Smooth muscle cell of the brain vasculature (primary cell): ENCODE results near the gene EFR3B.
"Not testable (repeated sequence)": the region's sequence is repeated elsewhere in the genome, so short reads cannot be mapped to it uniquely, and the experiment has no call there.

Experiments
- DNase-seq: peaks from one replicate; pipeline ENCODE4 v3.0.0-alpha.2; 2012; ENCODE audit warnings: low read depth, low spot score

EFR3B gene

GRCh38 chr2:25105336-25106085 lies 63.6 kb downstream of the EFR3B start:
- DNase-seq = no peak

GRCh38 chr2:25109822-25110221 lies 67.9 kb downstream of the EFR3B start:
- no peak for DNase-seq

DNA sequence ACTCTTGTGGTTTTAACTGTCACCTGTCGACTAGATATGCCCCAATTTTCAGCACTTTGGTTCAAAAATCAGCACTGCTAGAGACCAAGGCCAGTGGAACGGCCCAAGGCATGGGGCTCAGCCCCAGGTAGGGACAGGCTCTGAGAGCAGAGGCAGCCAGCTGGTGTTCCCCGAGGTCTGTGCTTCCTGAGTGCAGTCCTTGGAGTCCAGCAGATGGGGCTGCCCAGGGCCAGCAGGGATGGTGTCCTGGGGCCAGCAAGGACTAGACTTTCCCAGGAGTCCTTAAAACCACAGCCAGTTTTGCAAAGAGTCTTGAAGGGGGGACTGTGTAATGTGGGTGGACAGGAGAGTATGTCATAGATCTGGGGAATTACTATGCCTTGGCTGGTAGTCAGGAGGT lies 70.2 kb downstream of the EFR3B start:
- DNase-seq = no peak

DNA sequence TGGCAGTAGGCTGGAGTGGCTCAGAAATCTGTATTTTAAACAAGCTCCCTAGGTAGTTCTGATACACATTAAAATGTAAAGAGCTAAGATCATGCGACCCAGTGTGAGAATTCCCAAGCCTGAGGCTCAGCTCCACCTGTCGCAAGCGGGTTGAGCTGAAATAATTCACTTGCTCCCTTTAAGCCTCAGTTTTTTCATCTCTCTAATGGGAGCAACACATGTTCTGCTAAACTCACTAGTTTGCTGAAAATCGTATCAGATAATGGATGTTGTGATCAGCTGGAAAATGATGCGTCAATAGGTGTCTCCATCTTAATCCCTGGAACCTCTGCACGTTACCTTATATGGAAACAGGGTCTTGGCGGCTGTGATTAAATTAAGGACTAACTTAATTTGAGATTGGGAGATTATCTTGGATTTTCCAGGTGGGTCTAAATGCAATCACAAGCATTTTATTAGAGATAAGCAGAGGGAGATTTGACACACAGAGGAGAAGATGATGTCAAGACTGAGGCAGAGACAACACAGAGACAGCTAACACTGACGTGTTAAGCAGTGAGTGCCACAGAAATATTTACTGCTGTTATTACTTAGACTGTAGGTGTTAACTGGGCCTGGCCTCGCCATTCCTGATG lies 73.5 kb downstream of the EFR3B start:
- no peak for DNase-seq

GRCh38 chr2:25115902-25116301 lies 74.0 kb downstream of the EFR3B start:
- DNase-seq = no peak

DNA sequence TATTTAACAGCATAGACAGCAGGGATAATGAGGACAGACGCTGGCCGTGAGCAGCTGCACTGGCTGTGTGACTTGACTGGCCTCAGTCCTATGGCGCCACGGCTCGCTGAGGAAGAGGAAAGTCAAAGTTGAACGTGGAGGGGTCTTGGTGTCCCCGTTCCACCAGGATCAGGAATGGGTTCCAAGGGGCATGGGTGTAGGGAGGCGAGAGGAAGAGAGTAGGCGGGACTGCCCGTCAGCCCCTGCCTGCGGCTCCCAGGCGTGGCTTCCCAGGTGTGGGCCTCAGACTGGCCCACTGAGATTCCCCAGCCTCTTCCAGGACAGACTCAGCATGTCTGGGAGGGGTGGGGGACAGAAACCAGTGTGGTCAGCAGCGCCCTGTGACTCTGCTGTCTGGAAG lies 75.1 kb downstream of the EFR3B start:
- no peak for DNase-seq

GRCh38 chr2:25119263-25119662 lies 77.4 kb downstream of the EFR3B start:
- no peak for DNase-seq

DNA sequence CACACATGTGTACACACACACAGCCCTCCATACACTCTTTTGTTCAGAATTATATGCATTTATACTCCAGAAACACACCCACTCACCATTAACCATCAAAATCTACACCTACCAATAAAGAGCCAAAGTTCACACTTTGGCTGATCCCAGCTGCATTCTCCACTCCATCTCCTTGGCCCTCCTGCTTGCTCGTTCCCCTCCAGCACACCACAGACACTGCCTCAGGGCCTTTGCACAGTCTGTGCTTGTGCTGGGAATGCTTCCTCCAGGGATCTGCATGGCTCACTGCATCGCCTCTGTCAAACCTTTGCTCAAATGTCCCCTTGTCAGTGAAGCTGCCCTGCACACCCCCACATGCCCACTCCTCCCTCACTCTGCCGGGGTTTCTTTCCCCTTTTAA lies 80.5 kb downstream of the EFR3B start:
- no peak for DNase-seq

DNA sequence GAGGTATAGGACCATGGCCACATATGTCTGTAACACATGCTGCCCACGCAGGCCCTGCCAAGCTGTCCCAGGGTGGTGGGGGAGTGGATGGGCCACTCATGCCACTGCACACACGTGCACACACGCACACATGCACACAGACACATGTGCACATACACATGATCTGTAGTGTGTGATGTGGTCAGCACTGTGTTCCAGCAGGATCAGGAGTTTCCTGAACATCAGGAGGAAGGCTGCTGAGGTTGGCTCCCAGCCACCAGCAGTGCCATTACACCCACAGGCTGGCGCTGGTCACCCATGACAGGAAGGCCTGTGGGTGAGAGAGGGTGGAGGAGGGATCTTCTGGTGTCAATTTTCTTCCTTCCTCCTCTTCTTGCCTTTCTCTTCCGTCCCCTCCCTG lies 81.8 kb downstream of the EFR3B start:
- no peak for DNase-seq

DNA sequence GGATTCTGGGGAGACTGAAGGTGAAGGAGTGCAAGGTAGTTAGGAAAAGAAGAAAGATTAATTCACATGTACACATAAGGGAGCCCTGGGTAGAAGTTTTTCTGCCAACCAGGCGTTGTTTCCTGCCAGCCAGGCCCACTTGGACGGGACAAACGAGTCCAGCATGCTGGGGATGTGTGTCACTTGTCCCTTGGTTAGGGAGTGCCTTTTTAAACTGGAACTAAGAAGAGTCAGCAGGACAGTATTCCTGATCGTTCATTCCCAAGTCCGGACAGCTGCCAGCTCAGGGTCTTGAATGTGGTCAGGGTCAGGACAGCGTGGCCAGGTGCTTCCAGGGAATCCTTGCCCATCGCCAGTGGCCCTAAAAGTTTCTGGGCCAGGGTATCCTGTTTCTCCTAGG lies 83.3 kb downstream of the EFR3B start:
- no peak for DNase-seq

DNA sequence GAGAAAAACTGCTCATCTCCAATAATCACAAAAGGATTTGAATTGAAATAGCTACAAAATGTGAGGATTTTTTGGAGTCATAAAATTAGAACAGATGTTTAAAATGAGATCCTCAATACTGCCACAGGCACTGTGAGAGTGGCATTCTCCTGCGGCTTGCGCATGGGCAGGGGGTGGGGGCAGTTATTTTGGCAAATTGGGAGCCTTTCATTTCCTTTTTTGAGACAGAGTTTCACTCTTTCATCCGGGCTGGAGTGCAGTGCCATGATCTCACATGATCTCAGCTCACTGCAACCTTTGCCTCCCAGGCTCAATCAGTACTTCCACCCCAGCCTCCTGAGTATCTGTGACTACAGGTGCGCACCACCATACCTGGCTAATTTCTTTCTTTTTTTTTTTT lies 84.1 kb downstream of the EFR3B start:
- no peak for DNase-seq

DNA sequence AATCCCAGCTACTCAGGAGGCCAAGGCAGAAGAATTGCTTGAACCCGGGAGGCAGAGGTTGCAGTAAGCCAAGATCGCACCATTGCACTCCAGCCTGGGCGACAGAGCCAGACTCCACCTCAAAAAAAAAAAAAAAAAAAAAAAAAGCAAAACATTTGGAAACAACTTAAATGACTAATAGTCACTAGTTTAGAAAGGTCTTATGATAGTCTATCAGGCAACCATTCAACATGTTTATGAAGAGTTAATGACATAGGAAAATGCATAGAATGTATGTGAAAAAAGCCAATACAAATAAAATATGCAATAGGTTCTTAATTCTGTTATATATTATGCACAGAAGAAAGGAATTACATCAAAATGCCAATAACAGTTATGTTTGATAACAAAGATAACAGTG lies 85.2 kb downstream of the EFR3B start:
- not testable (repeated sequence) for DNase-seq

DNA sequence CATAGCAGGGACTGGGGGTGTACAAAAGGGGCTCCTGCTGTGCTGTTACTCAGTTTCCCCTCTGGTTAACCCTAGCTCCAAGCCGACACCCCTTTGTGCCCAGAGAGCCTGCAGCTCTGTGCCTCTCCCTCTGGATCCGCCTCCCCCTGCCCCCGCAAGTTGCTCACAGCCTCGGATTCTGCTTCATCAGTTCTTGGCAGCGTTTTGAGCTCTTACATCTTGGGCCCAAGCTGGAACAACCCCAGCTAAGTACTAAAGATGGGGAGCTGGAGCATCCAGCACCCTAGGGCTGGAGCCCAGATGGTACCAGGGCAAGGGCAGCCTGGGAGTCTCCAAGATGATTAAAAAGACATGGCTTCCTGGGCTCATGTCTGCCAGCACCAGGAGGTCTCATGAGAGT lies 85.8 kb downstream of the EFR3B start:
- DNase-seq = no peak

- DNase-seq = no peak
These were observed 88.1 kb downstream of the EFR3B start for GRCh38 chr2:25129901-25130520.

DNA sequence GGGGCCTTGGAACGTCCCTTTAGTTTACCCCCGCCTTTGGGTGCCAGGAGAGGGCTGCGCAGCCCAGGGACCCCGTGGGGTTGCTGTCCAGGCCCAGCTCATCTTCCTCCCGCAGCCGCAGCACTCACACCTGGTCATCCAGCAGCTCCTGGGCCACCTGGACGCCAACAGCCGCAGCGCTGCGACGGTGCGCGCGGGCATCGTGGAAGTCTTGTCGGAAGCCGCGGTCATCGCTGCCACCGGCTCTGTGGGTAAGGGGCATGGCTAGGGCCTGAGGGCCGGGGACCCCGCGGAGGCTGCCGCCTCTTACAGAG lies 89.3 kb downstream of the EFR3B start:
- no peak for DNase-seq

GRCh38 chr2:25131567-25132298 lies 89.9 kb downstream of the EFR3B start:
- no peak for DNase-seq

DNA sequence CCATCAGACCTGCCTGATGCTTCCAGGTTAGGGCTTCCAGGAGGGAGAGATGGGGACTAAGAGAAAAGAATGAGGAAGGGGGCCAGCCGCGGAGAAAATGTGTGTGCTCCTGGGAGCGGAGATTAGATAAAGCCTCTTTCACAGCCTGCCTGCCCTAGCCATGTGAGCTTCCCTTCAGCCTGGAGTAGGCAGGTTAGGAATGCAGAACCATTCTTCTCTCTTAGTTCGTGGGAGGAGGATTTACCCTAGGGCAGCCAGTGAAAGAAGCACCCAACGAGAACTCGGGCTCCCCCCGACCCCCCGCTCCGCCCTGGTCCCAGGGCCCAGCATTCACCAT lies 90.4 kb downstream of the EFR3B start:
- DNase-seq = no peak

GRCh38 chr2:25132693-25133092 lies 90.8 kb downstream of the EFR3B start:
- DNase-seq = no peak

- not testable (repeated sequence) for DNase-seq
These were observed 98.7 kb downstream of the EFR3B start for GRCh38 chr2:25140535-25140934.

- DNase-seq = no peak
These were observed 99.2 kb downstream of the EFR3B start for GRCh38 chr2:25141120-25141519.

- no peak for DNase-seq
These were observed 103.9 kb downstream of the EFR3B start for GRCh38 chr2:25145803-25146202.

DNA sequence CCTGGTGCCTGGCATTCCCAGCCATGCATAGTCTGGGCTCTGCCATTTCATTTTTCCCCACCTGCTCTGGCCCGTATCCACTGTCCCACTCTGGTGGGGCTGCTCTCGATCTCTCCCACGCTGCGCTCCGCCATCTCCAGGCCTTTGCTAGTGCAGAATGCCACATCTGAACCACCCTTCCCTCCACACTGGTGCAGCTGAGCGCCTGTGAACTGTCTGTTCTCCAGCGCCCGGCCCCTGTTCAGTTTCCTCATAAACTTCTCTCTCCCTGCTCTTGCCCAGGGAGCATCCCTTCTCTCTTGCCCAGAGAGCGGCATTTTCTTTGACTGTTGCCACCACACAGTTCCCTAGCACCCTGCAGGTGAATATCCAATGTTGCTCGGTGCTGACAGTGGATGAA lies 105.0 kb downstream of the EFR3B start:
- no peak for DNase-seq

DNA sequence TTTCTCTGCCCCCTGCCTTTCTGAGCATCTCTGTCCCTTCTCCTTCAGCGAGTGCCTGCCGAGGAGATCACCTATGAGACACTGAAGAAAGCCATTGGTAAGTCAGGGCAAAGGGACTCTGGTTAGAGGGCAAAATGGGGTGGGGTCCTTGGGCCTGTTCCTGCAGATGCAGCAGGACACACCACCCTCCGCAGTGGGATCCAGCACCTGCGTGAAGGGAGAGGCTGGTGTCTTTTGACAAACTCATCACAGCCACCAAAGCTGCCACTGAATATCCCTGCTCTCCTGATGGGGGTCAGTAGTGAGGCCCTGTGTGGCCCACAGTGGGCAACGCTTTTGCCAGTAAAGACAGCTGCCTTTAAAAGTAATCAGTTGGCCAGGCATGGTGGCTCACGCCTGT lies 107.8 kb downstream of the EFR3B start:
- DNase-seq = no peak
